HCT116 (cell line): Measurements from ENCODE around the gene MAPK14. TPM values are rescaled to one million over a fixed set of nuclear protein-coding genes. Genes with fewer than 3 reads are reported as not detected.
A peak's percentile ranks its signal among the peaks of the same experiment; 100 is the strongest.

Source experiments
- ATAC-seq: fragments of 200-7000 bp; cut with Tn5 transposase; 2 replicates; pipeline ENCODE4 v1.9.1; 2020; ENCODE audit warnings: mild to moderate bottlenecking, moderate library complexity
- BruUV-seq: library from RNA; stranded (reverse); fragments of 400-500 nt; replicated peaks from 2 replicates; lab custom pipeline; 2021; lab: Mats Ljungman, UMichigan
- CTCF ChIA-PET: fragments of 300-600 bp; sonication (Branson Sonifier 250); formaldehyde crosslinking; loops from one replicate; lab custom pipeline; 2021; ENCODE audit warnings: antibody characterized with exemption; lab: Charles Lee
- POLR2A ChIA-PET: fragments of 300-600, 350-600 bp; sonication (Branson Sonifier 250); formaldehyde crosslinking; loops from one replicate; lab custom pipeline; 2021; ENCODE audit warnings: antibody characterized with exemption; lab: Charles Lee
- RAD21 ChIA-PET, 2 experiments: fragments of 300-600 bp; sonication (Branson Sonifier 250); formaldehyde crosslinking; loops; one replicate each; lab custom pipeline; 2023; ENCODE audit warnings: low total read pairs in 2 of 2; ENCODE audit not compliant: uncharacterized antibody in 2 of 2, unreplicated experiment in 2 of 2, low non-redundant PET in 1 of 2; lab: Charles Lee
- DNase-seq: peaks from one replicate; pipeline ENCODE4 v3.0.0-alpha.2; 2010; ENCODE audit warnings: low read depth, low spot score
- H2AFZ ChIP-seq: fragments of 200-600 bp; shearing (Covaris generic), sonication (generic); 2 replicates; pipeline ENCODE4 v1.6.1; 2017; ENCODE audit warnings: low read depth, mixed run types, mixed read lengths, antibody characterized with exemption, low read length; ENCODE audit not compliant: poor library complexity, severe bottlenecking
- H3K27ac ChIP-seq: 2 replicates; pipeline ENCODE4 v1.5.1; 2012; ENCODE audit warnings: low read depth, low read length
- H3K27me3 ChIP-seq: fragments of 200-600 bp; sonication (generic); 2 replicates; pipeline ENCODE4 v1.6.1; 2016; ENCODE audit warnings: mixed run types, low read length, mixed read lengths; ENCODE audit not compliant: insufficient read depth
- H3K36me3 ChIP-seq, 2 experiments: fragments of 200-500 bp in 1 of 2; fragments of 200-600 bp in 1 of 2; sonication (Bioruptor generic) in 1 of 2; sonication (generic) in 1 of 2; 2 replicates each; pipeline versions ENCODE4 v1.5.1 to v1.6.1; 2014 to 2016; ENCODE audit warnings: low read length in 2 of 2, inconsistent platforms in 1 of 2, mixed read lengths in 1 of 2, mixed run types in 1 of 2; ENCODE audit not compliant: insufficient read depth in 2 of 2, control insufficient read depth in 1 of 2
- H3K4me1 ChIP-seq, 2 experiments: fragments of 200-600 bp in 1 of 2; sonication (generic) in 1 of 2; 2 replicates each; pipeline versions ENCODE4 v1.5.1 to v1.6.1; 2012 to 2017; ENCODE audit warnings: low read length in 2 of 2, inconsistent platforms in 1 of 2, mild to moderate bottlenecking in 1 of 2, mixed read lengths in 1 of 2, mixed run types in 1 of 2, moderate library complexity in 1 of 2; ENCODE audit not compliant: insufficient read depth in 2 of 2, control insufficient read depth in 1 of 2
- H3K4me2 ChIP-seq: fragments of 200-600 bp; sonication (generic); 2 replicates; pipeline ENCODE4 v1.6.1; 2017; ENCODE audit warnings: mixed run types, low read length, mixed read lengths
- H3K4me3 ChIP-seq, 2 experiments: fragments of 200-600 bp in 1 of 2; sonication (generic) in 1 of 2; replicated peaks in 1 of 2; 2 replicates each; pipeline ENCODE4 v1.5.1; 2011 to 2016; ENCODE audit warnings: low read length in 2 of 2, control low read depth in 1 of 2, low read depth in 1 of 2, mild to moderate bottlenecking in 1 of 2, mixed read lengths in 1 of 2, mixed run types in 1 of 2
- H3K79me2 ChIP-seq: fragments of 200-600 bp; sonication (generic); 2 replicates; pipeline ENCODE4 v1.6.1; 2017; ENCODE audit warnings: mild to moderate bottlenecking, mixed run types, low read length, moderate library complexity, mixed read lengths; ENCODE audit not compliant: insufficient read depth
- H3K9ac ChIP-seq: fragments of 200-600 bp; sonication (generic); 2 replicates; pipeline ENCODE4 v1.6.1; 2016; ENCODE audit warnings: low read length, mixed read lengths
- H3K9me2 ChIP-seq: fragments of 200-600 bp; sonication (generic), shearing (Covaris generic); 2 replicates; pipeline ENCODE4 v1.6.1; 2017; ENCODE audit warnings: mixed run types, mild to moderate bottlenecking, moderate library complexity; ENCODE audit not compliant: insufficient read depth
- H3K9me3 ChIP-seq, 2 experiments: fragments of 200-500 bp in 1 of 2; fragments of 200-600 bp in 1 of 2; sonication (Bioruptor generic) in 1 of 2; sonication (generic) in 1 of 2; 2 replicates each; pipeline ENCODE4 v1.6.1; 2014 to 2017; ENCODE audit warnings: low read length in 2 of 2, mixed read lengths in 2 of 2, inconsistent platforms in 1 of 2, low read depth in 1 of 2, mild to moderate bottlenecking in 1 of 2, mixed run types in 1 of 2, moderate library complexity in 1 of 2; ENCODE audit not compliant: control insufficient read depth in 1 of 2, insufficient read depth in 1 of 2
- H4K20me1 ChIP-seq: fragments of 200-600 bp; sonication (generic), shearing (Covaris generic); 2 replicates; pipeline ENCODE4 v1.6.1; 2017; ENCODE audit warnings: mixed run types, mild to moderate bottlenecking, moderate library complexity; ENCODE audit not compliant: insufficient read depth
- CBX3 ChIP-seq: IDR thresholded peaks from 2 replicates; pipeline ENCODE4 v1.6.1; 2012; ENCODE audit warnings: low read depth
- FOSL1 ChIP-seq: IDR thresholded peaks from 2 replicates; pipeline ENCODE4 v1.6.1; 2012; ENCODE audit warnings: low read depth
- RAD21 ChIP-seq: IDR thresholded peaks from 2 replicates; pipeline ENCODE4 v1.6.1; 2012; ENCODE audit warnings: low read depth, mild to moderate bottlenecking
- SRF ChIP-seq: IDR thresholded peaks from 2 replicates; pipeline ENCODE4 v1.6.1; 2012; ENCODE audit warnings: low read depth
- TCF7L2 ChIP-seq: IDR thresholded peaks from 2 replicates; pipeline ENCODE4 v1.7.0; 2011; ENCODE audit warnings: borderline replicate concordance, inconsistent platforms; ENCODE audit not compliant: insufficient read depth, insufficient read length; ENCODE audit errors: extremely low read depth
- ZNF274 ChIP-seq: fragments of 200-500 bp; sonication (Bioruptor generic); IDR thresholded peaks from 2 replicates; pipeline ENCODE4 v1.6.1; 2014; ENCODE audit warnings: mild to moderate bottlenecking, low read depth, low read length, inconsistent platforms
- intact Hi-C: fragments of 100-400 bp; cut with micrococcal nuclease; formaldehyde crosslinking; loops from 2 replicates; pipeline ENCODE4 v1.10.0; 2022
- total RNA-seq: library from RNA; stranded (reverse); gene quantifications from one replicate; pipeline ENCODE4 v1.2.1, GENCODE V29; 2021; ENCODE audit not compliant: unreplicated experiment
- TF ChIP-seq, protein P1 (sequence below), 3 experiments: fragments of 200-600 bp in 1 of 3; sonication (generic) in 1 of 3; IDR thresholded peaks in 2 of 3; conservative IDR thresholded peaks in 1 of 3; 2 replicates each; pipeline ENCODE4 v1.5.1; 2012 to 2017; ENCODE audit warnings: low read depth in 2 of 3, low read length in 2 of 3, antibody characterized with exemption in 1 of 3, borderline replicate concordance in 1 of 3, control low read depth in 1 of 3, mild to moderate bottlenecking in 1 of 3, mixed read lengths in 1 of 3, mixed run types in 1 of 3, moderate library complexity in 1 of 3; ENCODE audit not compliant: insufficient read depth in 1 of 3

The MAPK14 gene
- total RNA-seq, 1 experiment from 2014 or later, result 34.2 TPM

DNA sequence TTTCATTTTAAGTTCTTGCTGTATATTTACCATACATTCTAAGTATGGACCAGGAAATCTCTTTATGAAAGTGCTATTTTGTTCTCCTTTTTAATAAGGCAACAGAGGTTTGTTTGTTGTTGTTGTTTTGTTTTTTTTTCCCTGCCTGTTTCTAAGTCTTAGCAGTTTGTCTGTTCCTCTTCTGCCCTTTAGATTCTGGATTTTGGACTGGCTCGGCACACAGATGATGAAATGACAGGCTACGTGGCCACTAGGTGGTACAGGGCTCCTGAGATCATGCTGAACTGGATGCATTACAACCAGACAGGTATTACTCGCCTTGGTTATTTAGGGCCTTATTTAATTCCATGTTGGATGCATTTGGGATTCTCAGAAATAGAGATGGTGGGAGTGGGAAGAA lies 48.0 kb downstream of the MAPK14 start:
- Histone ChIP-seq H3K27ac (no peak overlapping the region), H3K79me2 (peaks cover 7% of the 10 kb centered on the region; the same call in 1 of the 2 replicates), H3K9ac (no peak overlapping the region), H3K36me3 (peaks cover 0 to 7% of the 10 kb centered on the region in 2 experiments; a peak in 1 of 4 replicates), H3K4me1 (no peaks in the 10 kb centered on the region), H2AFZ (no peak overlapping the region), H3K9me2 (no peaks in the 10 kb centered on the region), H4K20me1 (no peaks in the 10 kb centered on the region), H3K27me3 (no peaks in the 10 kb centered on the region), H3K9me3 (no peaks in the 10 kb centered on the region), H3K4me2 (no peak overlapping the region), H3K4me3 (no peak overlapping the region)
- ChIA-PET CTCF (interaction anchor here (1.0 kb wide), 1 partner anchor 9 kb away, joined by 3 read pairs; no protein-coding TSS in a partner anchor), RAD21 (no interaction called here), POLR2A (interaction anchor here (0.8 kb wide), 1 partner anchor 9 kb away, joined by 3 read pairs; no protein-coding TSS in a partner anchor)
- ATAC-seq, result peak; percentile 77
- TF ChIP-seq TCF7L2 (no peak), FOSL1 (no peak), SRF (no peak), CBX3 (no peak), ZNF274 (no peak), RAD21 (0 out of 2 replicates have a peak, but pooled peaks have one; percentile 22)
- TF ChIP-seq, protein P1, sequence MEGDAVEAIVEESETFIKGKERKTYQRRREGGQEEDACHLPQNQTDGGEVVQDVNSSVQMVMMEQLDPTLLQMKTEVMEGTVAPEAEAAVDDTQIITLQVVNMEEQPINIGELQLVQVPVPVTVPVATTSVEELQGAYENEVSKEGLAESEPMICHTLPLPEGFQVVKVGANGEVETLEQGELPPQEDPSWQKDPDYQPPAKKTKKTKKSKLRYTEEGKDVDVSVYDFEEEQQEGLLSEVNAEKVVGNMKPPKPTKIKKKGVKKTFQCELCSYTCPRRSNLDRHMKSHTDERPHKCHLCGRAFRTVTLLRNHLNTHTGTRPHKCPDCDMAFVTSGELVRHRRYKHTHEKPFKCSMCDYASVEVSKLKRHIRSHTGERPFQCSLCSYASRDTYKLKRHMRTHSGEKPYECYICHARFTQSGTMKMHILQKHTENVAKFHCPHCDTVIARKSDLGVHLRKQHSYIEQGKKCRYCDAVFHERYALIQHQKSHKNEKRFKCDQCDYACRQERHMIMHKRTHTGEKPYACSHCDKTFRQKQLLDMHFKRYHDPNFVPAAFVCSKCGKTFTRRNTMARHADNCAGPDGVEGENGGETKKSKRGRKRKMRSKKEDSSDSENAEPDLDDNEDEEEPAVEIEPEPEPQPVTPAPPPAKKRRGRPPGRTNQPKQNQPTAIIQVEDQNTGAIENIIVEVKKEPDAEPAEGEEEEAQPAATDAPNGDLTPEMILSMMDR (IDR thresholded peaks at IDR 0.05 in 2 of 3, conservative IDR thresholded peaks at IDR 0.05 in 1 of 3; ENCODE audit: borderline replicate concordance in 1 of 3, insufficient read depth in 1 of 3, low read depth in 2 of 3, low read length in 2 of 3), result peak in 2 of 3 experiments; percentile 55 to 60; a peak in 4 of 6 replicates
- BruUV-seq, result no TSS peak
- DNase-seq, result peak; percentile 6
- intact Hi-C loops, result no loop called here
